Breast epithelium (tissue), 4 donors: ENCODE results near the gene ABR. TPM values are rescaled to one million over a fixed set of nuclear protein-coding genes. Genes with fewer than 3 reads are reported as not detected.

ENCODE experiments used
- DNase-seq, 2 donors: peaks; one replicate each; pipeline ENCODE4 v3.0.0-alpha.2; 2019; ENCODE audit warnings: low spot score in 2 of 2
- H3K27ac ChIP-seq, 2 donors: fragments of 200-600 bp; sonication (generic) in 1 of 2; one replicate each; pipeline ENCODE4 v1.5.1; 2016 to 2019; ENCODE audit warnings: mild to moderate bottlenecking in 1 of 2
- H3K27me3 ChIP-seq, 2 donors: fragments of 200-600 bp; sonication (generic) in 1 of 2; one replicate each; pipeline versions ENCODE4 v1.5.1 to v1.6.0; 2017 to 2019; ENCODE audit warnings: control low read depth in 1 of 2, mild to moderate bottlenecking in 1 of 2
- H3K36me3 ChIP-seq: fragments of 200-600 bp; one replicate; pipeline ENCODE4 v1.5.1; 2019
- H3K4me1 ChIP-seq, 2 donors: fragments of 200-600 bp; sonication (generic); one replicate each; pipeline ENCODE4 v1.5.1; 2016 to 2019; ENCODE audit warnings: control low read depth in 1 of 2
- H3K4me3 ChIP-seq, 3 donors: fragments of 200-600 bp; sonication (generic); 1 replicate in 2 of 3; 2 replicates in 1 of 3; pipeline ENCODE4 v1.5.1; 2016 to 2019; ENCODE audit warnings: mild to moderate bottlenecking in 3 of 3, moderate library complexity in 2 of 3
- H3K9me3 ChIP-seq, 2 donors: fragments of 200-600 bp; sonication (generic) in 1 of 2; one replicate each; pipeline ENCODE4 v1.5.1; 2016 to 2019; ENCODE audit warnings: control low read depth in 1 of 2
- CTCF ChIP-seq, 3 donors: fragments of 450-650 bp; IDR thresholded peaks; one replicate each; pipeline ENCODE4 v1.5.1; 2016 to 2017; ENCODE audit warnings: antibody characterized with exemption in 3 of 3, mild to moderate bottlenecking in 3 of 3, moderate library complexity in 3 of 3
- POLR2A ChIP-seq: fragments of 450-650 bp; IDR thresholded peaks from one replicate; pipeline ENCODE4 v1.6.1; 2016; ENCODE audit warnings: antibody characterized with exemption, mild to moderate bottlenecking, moderate library complexity
- POLR2AphosphoS5 ChIP-seq, 3 donors: sonication (generic); formaldehyde crosslinking; IDR thresholded peaks; one replicate each; pipeline ENCODE4 v1.6.1; 2017; ENCODE audit warnings: antibody characterized with exemption in 3 of 3
- intact Hi-C: fragments of 100-400 bp; cut with DNase I; formaldehyde crosslinking; loops from one replicate; pipeline ENCODE4 v1.15.1; 2023; ENCODE audit warnings: low total_unique reads
- total RNA-seq, 3 donors: library from RNA; depleted of rRNA; stranded (reverse); fragments of >200 nt; gene quantifications; one replicate each; pipeline ENCODE4 v1.1.0, GENCODE V29; 2016

ABR gene
- total RNA-seq, 3 donors from 2014 or later: 63.5 to 77.0 (median 75.0) TPM

- H3K9me3 ChIP-seq: no peaks in the 10 kb centered on the region
- H3K4me3 ChIP-seq: no peak overlapping the region
- DNase-seq: no peak
- intact Hi-C loops: no loop called here
- no peaks in the 10 kb centered on the region for H3K27me3 ChIP-seq
- no peaks in the 10 kb centered on the region for H3K36me3 ChIP-seq
- H3K4me1 ChIP-seq: peaks cover 2 to 5% of the 10 kb centered on the region in 2 donors
- no peak overlapping the region for H3K27ac ChIP-seq
- TF ChIP-seq POLR2A (no peak), POLR2AphosphoS5 (IDR thresholded peaks at IDR 0.05) (no peak), CTCF (IDR thresholded peaks at IDR 0.05) (no peak)
These were observed 186.8 kb downstream of the ABR start for GRCh38 chr17:992933-993332.

GRCh38 chr17:988561-988960, 191.2 kb downstream of the ABR start:
- no peak for DNase-seq
- no peak overlapping the region for H3K27ac ChIP-seq
- no peaks in the 10 kb centered on the region for H3K36me3 ChIP-seq
- intact Hi-C loops: no loop called here
- no peaks in the 10 kb centered on the region for H3K4me1 ChIP-seq
- no peak overlapping the region for H3K4me3 ChIP-seq
- TF ChIP-seq POLR2AphosphoS5 (IDR thresholded peaks at IDR 0.05): no peak
- no peak for TF ChIP-seq POLR2A
- no peaks in the 10 kb centered on the region for H3K9me3 ChIP-seq
- no peaks in the 10 kb centered on the region for H3K27me3 ChIP-seq

GRCh38 chr17:987931-988330, 191.8 kb downstream of the ABR start:
- Histone ChIP-seq H3K4me1 (no peaks in the 10 kb centered on the region), H3K9me3 (no peaks in the 10 kb centered on the region), H3K27me3 (no peaks in the 10 kb centered on the region), H3K27ac (no peak overlapping the region), H3K4me3 (no peak overlapping the region), H3K36me3 (no peaks in the 10 kb centered on the region)
- DNase-seq: no peak
- TF ChIP-seq POLR2AphosphoS5 (IDR thresholded peaks at IDR 0.05) (no peak), POLR2A (no peak), CTCF (IDR thresholded peaks at IDR 0.05) (no peak)
- intact Hi-C loops: no loop called here

- TF ChIP-seq POLR2A: no peak
- no peak for TF ChIP-seq CTCF (IDR thresholded peaks at IDR 0.05)
- no peak for TF ChIP-seq POLR2AphosphoS5 (IDR thresholded peaks at IDR 0.05)
- no peaks in the 10 kb centered on the region for H3K4me1 ChIP-seq
- no peak for DNase-seq
- H3K4me3 ChIP-seq: no peak overlapping the region
- intact Hi-C loops: no loop called here
- no peaks in the 10 kb centered on the region for H3K36me3 ChIP-seq
- no peaks in the 10 kb centered on the region for H3K27me3 ChIP-seq
- H3K27ac ChIP-seq: no peak overlapping the region
- no peaks in the 10 kb centered on the region for H3K9me3 ChIP-seq
These were observed 193.4 kb downstream of the ABR start for GRCh38 chr17:986322-986929.

GRCh38 chr17:983921-984320, 195.9 kb downstream of the ABR start:
- Histone ChIP-seq H3K4me1 (peaks cover 0 to 3% of the 10 kb centered on the region in 2 donors), H3K27me3 (no peaks in the 10 kb centered on the region), H3K9me3 (no peaks in the 10 kb centered on the region), H3K36me3 (no peaks in the 10 kb centered on the region), H3K4me3 (no peak overlapping the region), H3K27ac (no peak overlapping the region)
- TF ChIP-seq CTCF (IDR thresholded peaks at IDR 0.05): no peak
- no peak for DNase-seq
- intact Hi-C loops: loop anchor here (5.0 kb wide), 1 partner anchor 187 kb away; no protein-coding TSS in a partner anchor

- no peak overlapping the region for H3K27ac ChIP-seq
These were observed 198.5 kb downstream of the ABR start for GRCh38 chr17:981292-981658.

More at GRCh38 chr17:981292-981658, 198.5 kb downstream of the ABR start:
- no peak for DNase-seq
- H3K27me3 ChIP-seq: no peaks in the 10 kb centered on the region
- intact Hi-C loops: loop anchor here (5.0 kb wide), 1 partner anchor 184 kb away; no protein-coding TSS in a partner anchor
- TF ChIP-seq CTCF (IDR thresholded peaks at IDR 0.05): no peak
- TF ChIP-seq POLR2AphosphoS5 (IDR thresholded peaks at IDR 0.05): no peak
- TF ChIP-seq POLR2A: no peak
- H3K4me3 ChIP-seq: no peak overlapping the region
- no peaks in the 10 kb centered on the region for H3K36me3 ChIP-seq
- H3K4me1 ChIP-seq: peaks cover 0 to 8% of the 10 kb centered on the region in 2 donors
- H3K9me3 ChIP-seq: no peaks in the 10 kb centered on the region
